ENCODE results near the gene USP12.

Gene USP12

DNA sequence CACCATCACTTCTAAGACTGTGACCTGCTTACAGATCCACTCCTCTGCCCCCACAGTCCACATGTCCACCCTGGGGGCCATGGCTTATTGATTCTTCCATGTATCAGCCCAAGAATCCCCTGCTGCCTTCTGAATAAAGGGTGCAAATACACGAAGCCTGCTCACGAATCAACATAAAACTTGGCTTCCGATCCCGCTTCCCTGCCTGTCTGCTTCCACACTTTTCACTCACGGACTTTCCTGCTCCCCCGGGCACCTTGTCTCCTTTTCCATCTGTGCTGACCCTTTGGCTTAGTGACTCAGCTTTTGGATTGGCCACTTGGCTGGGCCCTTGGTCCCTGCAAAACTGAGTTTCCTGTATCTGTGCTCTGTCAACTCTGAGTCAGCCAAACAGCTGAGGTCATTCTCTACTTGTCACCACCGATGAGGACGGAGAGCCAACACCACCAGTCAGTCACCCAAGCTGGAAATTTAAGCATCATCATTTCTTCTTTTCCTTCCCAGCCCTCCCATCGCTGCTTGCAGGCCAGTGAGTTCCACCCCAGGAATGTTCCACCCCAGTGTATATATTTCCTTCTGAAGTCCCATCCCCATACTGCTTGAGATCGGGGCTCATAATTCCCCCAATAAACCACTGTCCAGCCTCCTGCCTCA lies 11.4 kb upstream of the USP12 start:
- no peak for DNase-seq

- no peak for DNase-seq
These were observed 10.4 kb upstream of the USP12 start for GRCh38 chr13:27182054-27182453.

- no peak for DNase-seq
These were observed 6.2 kb upstream of the USP12 start for GRCh38 chr13:27177852-27178251.

DNA sequence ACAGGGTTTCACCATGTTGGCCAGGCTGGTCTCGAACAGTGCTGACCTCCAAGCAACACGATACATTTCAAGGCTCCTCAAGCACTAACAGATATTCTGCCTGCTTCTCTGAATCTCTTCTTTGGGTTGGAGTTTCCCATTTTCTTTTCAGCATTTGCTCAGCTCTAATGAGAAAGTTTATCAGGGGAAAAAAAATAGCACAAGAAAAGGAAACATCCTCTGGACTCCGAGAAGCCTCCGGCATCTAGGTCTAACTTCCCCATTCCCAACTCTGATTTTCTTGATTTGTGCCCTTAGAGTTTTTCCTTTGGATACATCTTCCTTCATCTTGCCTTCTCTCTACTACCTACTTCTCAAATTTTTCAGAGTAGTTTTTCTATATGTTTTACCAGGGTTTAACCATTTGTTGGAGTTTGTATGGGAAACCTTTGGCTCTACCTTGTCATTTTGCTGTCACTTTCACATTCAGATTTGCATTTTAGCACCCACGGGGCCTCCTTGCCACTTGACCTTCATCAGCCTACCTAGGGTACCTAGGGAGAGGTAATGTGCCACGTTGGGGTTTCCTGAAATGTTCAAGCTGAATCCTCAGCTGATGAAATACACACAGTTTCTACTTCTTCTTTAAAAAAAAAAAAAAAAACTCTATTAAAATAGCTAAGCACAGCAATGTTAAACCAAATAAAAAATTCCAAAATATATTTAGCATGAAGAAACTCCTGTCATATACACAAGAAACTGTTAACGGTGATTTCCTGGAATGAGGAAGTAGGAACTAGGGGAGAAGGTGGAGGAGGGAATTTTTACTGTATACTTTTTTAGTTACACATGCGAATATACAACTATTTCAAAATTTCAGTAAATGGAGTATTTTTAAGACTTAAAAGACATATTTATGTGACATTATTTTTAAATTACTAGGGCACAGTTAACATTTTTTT lies 5.1 kb upstream of the USP12 start:
- no peak for DNase-seq

DNA sequence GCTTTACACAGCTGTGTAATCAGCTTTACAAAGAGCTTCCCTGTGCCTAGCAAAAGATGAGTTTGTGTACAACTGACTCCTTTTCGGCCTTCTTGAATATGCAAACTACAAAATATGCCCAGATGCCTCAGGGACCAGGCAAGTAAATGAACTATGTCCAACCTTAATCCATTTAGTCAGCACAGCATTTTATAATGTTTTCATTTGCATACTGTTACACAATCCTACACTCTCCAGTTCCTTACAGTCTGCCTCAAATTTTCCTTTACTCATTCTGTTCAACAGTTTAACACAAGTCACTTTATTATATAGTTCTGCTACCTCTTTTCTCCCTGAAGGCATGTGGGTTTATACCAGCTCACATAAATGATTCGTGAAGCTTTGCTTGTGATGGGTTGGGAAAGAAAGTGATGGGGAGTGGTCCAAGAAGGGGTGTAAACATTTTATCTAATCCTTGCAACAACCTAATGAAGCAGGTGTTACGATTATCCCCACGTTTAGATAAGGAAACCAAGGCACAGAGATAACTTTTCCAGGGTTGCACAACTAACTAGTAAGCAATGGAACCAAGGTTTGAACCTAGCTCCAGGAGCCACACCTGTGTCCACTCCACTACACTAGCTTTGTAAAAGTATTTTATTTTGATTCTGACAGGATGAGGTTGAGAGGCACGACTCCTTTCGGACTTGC lies 3.3 kb upstream of the USP12 start:
- no peak for DNase-seq

DNA sequence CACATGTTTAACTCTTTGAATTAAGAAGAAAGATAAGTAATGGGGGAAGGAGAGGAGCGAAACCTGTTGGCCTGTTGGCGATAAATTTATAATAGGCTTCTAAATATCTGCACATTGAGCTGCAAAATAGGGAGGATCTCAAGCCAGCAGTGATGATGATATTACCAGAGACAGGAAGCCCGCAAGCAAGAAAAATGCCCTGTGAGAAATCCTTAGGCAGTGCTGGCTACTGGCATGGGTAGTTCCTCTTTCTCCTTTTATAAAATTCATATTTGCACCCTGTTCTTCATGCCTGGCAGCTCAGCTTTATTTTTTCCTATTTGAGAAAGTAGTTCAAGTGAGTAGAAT lies 858 bp upstream of the USP12 start:
- no peak for DNase-seq

DNA sequence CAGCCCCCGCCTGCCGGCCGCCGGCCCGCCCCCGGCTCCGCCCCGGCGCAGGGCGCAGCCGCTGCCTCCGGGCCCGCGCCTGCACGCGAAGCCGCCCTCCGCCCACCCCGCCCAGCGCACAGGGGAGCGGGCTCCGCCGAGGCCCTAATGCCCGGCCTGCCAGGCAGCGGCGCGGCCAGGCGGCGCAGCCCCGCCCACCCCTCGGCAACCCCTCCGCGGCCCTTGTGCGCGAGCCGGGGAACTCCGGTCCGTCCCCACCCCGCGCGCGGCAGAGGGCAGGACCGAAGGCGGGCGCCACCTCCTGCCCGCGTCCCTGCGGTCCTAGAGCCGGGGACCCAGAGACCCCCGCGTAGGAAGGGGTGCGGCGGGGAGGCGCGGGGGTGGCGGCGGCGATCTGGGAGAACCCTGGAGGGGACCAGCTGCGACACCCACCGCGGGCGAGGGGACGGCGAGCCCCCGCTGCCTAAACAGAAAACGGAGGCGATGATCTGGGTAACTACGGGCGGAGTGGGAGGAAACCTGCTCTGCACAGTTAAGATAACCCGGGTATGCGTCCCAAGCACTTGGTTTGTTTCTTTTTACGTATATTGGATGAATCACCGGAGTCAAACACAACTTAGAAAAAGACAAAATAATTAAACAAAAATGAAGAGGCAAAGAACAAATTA lies 350 bp upstream of the USP12 start:
- DNase-seq: peak; percentile 79

DNA sequence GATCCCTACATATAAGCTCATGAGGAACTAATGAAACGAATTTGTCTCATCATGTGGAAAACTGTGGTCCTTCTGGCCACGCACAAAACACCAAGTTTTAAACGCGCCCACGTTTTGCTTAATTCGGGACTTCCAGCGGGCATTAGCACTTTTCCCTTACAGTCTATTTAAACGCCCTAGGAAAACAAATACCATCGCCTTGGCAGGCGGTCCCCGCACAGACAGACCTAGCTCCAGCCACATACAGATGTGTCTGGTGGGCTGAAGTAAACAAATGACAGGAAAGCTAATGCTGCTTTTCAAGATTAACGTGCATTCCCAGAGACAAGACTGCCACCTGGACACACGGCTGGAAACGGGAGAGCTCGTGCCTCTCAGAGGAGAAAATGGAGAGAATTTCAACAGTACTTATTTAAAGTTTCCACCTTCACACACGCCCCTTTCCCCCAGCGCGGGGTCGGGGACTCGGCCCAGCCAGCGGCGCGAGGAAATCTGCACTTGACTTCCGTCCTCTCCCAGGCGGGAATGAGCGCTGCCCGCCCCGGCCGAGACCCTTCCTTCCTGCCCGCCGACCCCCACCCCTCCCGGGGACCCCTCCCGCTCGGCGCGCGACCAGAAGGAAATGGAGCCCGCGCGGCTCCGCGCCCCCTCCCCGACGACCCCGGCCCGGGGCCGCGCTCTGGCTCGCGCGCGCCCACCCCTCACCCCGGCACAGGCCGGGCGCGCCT lies 931 bp downstream of the USP12 start:
- no peak for DNase-seq

GRCh38 chr13:27170221-27170515 lies 1.4 kb downstream of the USP12 start:
- DNase-seq: no peak

DNA sequence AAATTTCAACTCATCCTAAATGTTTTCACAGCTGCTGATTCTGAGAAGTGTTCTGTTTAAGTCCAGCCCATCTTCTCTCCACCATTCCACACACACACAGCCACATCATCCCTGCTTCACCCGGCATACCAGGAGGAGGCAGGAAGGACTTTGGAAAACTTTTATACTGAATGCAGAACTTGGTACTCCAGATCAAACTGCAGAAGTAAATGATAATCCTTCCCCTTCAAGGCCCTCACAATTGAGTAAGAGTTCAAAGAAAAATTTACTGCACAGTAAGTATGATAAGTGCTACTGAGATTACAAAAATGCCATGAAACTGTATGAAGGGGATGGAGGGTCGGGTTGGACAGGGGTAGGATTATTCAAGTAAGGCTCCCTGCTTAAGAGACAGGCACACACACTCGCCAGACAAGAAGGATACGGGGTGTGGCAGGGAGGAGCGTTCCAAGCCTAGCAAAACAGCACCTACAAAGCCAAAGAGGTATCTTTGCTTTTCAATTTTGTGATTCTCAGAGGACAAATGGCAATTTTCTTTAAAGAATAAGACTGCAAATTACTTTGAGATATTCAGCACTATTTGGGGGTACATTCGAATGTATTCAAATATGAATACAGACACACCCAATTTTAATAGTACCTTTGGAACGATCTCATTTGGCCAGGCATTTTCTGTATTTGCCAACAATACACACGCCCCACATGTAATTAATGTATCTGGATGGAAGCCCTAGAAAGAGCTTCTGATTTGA lies 2.5 kb downstream of the USP12 start:
- no peak for DNase-seq

DNA sequence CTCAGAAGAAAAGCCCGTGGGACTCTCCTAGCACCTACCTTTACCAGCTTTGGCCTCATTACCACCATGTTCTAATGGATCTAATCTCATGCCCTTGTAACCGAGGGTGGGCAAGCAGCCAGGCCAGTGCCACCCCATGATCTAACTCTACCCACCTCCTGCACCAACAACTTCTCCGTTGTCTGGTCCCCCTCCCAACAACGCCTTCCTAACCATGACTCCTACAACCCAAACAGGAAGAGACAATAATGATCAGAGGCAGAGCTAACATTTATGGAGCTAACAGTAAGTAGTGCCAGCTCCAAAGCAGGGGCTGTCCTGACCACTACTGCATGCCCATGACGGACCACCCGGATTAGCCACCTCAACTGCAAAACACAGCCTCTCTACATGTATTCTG lies 3.5 kb downstream of the USP12 start:
- no peak for DNase-seq

DNA sequence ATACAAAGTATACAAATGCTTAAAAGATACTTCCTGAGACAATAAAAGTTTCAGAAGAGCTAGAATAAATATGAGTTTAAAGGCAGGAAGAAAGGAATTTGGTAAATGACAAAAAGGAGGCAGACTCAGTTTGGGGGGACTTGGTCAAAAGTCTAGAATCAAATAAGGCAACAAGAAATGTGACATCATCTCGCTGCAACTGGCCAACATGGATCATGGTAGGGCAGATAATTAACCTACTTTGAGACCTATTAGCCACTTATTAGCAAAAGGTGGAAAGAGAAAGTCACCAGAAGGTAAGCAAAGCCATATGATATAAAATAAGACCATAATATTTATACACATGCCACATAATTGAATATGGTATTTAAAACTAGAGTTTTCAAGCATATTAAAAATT lies 5.3 kb downstream of the USP12 start:
- DNase-seq: no peak

- no peak for DNase-seq
These were observed 9.6 kb downstream of the USP12 start for GRCh38 chr13:27161980-27162379.

DNA sequence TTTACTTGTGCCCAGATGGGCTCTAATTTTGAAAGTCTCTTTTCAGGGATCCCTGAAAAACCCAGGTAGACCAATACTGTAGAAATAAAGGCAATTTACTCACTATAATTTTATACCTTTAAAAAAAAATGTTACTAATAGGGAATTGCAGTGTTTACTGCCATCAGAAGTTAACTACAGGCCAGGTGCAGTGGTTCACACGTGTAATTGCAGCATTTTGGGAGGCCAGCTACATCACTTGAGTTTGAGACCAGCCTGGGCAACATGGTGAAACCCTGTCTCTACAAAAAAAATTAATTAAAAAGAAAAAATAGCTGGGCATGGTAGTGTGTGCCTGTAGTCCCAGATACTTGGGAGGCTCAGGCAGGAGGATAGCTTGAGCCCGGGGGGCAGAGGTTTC lies 10.2 kb downstream of the USP12 start:
- DNase-seq: no peak

DNA sequence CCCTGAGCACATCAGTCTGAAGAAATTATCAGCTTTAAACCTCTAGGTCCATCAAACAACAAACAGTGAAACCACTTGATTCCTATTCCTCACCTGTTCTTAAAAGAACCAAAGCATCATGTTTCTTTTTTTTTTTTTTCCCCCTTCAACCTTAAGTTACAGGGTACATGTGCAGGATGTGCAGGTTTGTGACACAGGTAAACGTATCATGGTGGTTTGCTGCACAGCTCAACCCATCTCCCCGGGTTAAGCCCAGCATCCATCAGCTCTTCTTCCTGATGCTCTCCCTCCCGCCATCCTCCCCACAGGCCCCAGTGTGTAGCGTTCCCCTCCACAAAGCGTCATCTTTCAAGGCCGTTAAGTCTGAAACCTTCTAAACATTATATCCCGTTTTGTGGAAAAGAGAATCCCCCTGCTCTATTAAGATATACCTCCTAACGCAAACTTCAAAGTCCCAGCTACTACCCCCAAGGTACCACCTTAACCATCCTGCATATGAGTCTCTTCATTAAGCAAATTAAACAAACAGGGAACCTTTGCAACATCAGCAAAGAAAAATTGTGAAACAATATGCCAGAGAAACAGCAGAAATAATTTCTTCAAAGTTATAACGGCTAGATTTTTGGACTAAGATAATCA lies 10.8 kb downstream of the USP12 start:
- no peak for DNase-seq

GRCh38 chr13:27159806-27160563 lies 11.6 kb downstream of the USP12 start:
- no peak for DNase-seq

DNA sequence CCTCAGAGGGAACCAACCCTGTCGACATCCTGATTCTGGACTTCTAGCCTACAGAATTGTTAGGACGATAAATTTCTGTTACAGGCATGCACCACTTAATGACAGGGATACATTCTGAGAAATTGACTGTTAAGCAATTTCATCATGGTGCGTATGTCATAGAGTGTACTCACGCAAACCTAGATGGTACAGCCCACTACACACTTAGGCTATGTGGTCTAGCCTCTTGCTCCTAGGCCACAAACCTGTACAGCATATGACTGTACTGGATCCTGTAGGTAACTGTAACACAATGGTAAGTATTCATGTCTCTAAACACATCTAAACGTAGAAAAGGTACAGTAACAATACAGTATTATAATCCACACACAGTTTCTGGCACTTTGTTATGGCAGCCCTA lies 13.3 kb downstream of the USP12 start:
- DNase-seq: no peak

- no peak for DNase-seq
These were observed 19.6 kb downstream of the USP12 start for GRCh38 chr13:27151798-27152599.

DNA sequence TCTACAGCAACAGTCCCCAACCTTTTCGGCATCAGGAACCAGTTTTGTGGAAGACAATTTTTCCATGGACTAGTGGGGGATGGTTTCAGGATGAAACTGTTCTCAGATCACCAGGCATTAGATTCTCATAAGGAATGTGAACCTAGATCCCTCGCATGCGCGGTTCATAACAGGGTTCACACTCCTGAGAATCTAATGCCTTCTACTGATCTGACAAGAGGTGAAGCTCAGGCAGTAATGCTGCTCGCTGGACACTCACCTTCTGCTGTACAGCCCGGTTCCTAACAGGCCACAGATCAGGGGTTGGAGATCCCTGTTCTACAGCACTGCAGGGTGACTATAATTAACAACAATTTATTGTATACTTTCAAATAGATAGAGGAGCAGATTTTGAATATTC lies 21.9 kb downstream of the USP12 start:
- no peak for DNase-seq

DNA sequence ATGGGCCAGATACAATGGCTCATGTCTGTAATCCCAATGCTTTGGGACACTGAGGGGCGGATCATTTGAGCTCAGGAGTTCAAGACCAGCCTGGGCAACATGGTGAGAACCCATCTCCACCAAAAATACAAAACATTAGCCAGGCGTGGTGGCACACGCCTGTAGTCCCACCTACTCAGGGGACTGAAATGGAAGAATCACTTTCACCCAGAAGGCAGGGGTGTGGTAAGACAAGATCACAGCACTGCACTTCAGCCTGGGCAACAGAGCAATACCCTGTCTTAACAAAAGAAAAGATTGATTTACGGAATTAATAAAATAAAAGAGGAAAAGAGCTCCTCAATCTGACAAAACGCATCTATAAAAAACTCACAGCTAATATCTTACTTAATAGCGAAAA lies 22.7 kb downstream of the USP12 start:
- DNase-seq: no peak

All from NCI-H2107 (cell line).